HepG2 (cell line): ENCODE measurements around the gene PROP1.

ENCODE experiments used
- FOXM1 ChIP-seq: sonication (generic); formaldehyde crosslinking; IDR thresholded peaks from 2 replicates; pipeline ENCODE4 v1.5.0; 2020; ENCODE audit warnings: missing genetic modification reagents
- HOXD1 ChIP-seq: sonication (generic); formaldehyde crosslinking; IDR thresholded peaks from 2 replicates; pipeline ENCODE4 v1.5.0; 2020; ENCODE audit warnings: missing genetic modification reagents

DNA sequence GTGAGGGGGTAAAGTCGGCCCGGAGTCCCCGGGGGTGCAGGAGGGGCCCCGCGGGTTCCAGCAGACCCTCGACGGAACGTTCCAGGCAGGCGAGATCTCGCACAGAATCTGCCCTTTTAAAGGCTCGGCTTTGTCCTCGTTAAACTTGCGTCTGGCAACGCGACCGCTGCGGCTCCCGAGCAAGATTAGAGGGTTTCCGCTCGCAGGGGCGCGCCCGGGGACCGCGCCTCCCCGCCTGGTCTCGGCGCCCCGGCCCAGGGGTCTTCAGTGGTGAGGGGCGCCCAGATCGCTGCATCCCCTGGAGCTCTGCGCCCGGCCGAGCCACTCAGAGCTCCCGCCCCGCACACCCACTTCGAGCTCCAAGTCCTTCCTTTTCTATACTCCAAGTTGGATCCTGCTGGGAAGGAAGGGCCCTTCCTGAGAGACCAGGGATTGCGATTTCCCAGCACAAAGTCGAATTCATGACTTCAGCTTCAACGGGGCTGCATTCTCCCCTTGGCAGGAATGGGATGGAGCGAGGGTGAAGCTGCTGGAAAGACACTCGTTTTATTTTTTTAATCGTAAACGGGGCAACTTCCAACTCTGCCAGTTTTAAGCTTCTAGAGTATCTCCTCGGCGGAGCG lies 11.3 kb downstream of the PROP1 start:
- TF ChIP-seq HOXD1 (CRISPR knock-in tag) (no peak), FOXM1 (CRISPR knock-in tag) (no peak)
